CD4-positive, alpha-beta T cell treated with Interleukin-21 for 1 hour (primary cell): ENCODE measurements around the gene MTRR.
A peak's percentile ranks its signal among the peaks of the same experiment; 100 is the strongest.
"Not testable (repeated sequence)": the region's sequence is repeated elsewhere in the genome, so short reads cannot be mapped to it uniquely, and the experiment has no call there.

Source experiments
- DNase-seq: peaks from one replicate; pipeline ENCODE4 v3.0.0-alpha.2; 2020

The MTRR gene

DNA sequence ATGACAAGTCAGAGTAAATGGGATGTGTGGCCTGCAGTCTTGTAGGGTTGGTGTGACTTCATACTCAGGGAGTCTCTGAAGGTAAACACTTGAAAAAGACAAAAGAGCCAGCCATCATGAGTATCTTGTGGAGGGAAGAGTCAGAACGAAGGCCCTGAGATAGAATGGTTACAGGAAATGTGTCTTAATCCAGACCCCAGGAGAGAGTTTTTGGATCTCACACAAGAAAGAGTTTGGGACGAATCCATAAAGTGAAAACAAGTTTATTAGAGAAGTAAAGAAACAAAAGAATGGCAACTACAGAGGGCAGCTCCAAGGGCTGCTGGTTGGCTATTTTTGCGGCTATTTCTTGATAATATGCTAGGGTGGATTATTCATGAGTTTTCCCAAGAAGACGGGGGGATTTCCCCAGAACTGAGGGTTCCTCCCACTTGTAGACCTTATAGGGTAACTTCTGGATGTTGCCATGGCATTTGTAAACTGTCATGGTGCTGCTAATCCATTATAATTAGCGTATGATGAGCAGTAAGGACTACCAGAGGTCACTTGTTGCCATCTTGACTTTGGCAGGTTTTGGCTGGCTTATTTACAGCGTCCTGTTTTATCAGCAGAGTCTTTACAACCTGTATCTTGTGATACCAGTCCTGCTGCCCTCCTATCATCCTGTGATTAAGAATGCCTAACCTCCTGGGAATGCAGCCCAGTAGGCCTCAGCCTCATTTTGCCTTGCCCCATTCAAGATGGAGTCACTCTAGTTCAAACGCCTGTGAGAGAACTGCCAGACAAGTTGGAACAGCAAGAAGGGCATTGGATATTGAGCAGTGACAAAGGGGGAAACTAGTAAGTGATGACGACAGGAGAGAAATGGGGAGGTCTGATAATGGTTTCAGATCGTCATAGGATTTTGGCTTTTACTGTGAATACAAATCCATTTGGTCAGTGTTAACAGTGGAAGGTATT lies 34.0 kb downstream of the MTRR start:
- no peak for DNase-seq

DNA sequence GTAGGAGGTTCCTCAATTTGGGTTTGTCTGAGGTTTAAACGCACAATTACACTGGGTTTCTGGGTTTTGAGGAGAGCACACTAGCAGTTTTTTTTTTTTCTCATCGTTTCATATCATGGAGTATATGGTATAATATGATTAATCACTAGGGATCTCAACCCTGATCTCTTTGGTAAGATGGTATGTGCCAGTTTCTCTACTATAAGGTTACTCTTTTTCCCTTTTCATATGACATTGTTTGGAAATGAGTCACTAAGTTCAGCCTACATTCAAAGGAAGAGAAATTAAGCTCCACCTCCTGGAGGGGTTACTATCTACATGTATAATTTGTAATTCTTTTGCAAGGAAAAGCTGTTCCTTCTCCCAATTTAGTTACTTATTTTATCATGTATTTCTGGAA lies 35.2 kb downstream of the MTRR start:
- no peak for DNase-seq

DNA sequence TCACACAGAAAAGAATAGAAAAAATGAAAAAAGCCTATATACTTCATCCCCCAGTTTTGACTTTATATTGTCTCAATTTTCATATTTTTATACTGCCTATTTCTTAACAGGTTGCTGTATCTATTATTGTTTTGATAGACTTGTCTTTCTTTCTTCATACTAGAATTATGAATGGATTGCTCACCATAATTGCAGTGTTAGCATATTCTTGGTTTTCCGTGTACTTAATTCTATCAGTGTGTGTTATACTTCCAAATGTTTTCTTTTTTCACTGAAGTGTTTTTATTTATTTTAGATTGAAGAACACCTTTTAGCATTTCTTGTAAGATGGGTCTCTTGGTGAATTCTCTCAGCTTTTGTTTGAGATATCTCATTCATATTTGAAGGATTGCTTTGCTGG lies 38.7 kb downstream of the MTRR start:
- DNase-seq, result no peak

DNA sequence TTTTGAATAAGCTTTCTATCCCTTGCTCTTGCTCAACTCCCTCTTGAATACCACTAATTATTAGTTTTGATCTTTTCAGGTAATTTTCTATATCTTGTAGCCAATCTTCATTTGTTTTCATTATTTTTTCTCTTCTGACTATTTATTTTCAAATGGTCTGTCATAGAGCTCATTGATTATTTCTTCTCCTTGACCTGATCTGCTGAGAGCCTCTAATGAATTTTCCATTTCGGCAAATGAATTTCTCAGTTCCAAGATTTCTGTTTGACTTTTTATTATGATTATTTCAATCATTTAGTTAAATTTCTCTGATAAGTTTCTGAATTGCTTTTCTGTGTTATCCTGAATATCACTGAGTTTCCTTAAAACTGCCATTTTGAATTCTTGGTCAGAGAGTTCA lies 39.4 kb downstream of the MTRR start:
- no peak for DNase-seq

DNA sequence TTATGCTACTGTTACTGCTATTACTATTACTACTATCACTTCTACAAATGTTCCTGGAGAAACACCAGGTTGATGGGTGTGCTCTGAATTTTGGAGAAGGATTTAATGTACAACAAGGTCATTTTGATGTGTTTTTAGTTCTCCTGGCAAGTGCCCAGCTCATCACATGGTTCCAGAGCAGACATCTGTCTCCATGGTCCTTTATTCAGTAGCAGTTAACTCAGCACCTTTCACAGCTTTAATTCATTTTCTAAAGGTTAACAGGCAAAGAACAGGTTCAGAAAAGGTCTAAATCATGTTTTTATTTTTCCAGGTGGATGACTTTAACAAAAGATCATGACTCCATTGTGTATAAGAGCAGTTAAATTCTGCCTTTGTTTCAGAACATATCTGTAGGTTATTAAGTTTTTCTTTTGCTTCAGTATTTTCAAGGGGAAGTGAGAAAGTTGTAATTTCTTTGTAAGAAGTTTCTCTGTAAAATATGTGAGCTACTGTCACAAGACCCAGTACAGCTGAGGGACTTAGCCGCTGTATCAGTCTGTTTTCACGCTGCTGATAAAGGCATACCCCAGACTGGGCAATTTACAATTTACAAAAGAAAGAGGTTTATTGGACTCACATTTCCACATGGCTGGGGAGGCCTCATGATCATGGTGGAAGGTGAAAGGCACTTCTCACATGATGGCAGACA lies 41.9 kb downstream of the MTRR start:
- no peak for DNase-seq

DNA sequence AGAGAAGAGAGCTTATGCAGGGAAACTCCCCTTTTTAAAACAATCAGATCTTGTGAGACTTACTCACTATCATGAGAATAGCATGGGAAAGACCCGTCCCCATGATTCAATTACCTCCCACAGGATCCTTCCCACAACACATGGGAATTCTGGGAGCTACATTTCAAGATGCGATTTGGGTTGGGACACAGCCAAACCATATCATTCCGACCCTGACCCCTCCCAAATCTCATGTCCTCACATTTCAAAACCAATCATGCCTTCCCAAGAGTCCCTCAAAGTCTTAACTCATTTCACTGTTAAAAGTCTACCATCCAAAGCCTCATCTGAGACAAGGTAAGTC lies 42.5 kb downstream of the MTRR start:
- DNase-seq, result not testable (repeated sequence)

DNA sequence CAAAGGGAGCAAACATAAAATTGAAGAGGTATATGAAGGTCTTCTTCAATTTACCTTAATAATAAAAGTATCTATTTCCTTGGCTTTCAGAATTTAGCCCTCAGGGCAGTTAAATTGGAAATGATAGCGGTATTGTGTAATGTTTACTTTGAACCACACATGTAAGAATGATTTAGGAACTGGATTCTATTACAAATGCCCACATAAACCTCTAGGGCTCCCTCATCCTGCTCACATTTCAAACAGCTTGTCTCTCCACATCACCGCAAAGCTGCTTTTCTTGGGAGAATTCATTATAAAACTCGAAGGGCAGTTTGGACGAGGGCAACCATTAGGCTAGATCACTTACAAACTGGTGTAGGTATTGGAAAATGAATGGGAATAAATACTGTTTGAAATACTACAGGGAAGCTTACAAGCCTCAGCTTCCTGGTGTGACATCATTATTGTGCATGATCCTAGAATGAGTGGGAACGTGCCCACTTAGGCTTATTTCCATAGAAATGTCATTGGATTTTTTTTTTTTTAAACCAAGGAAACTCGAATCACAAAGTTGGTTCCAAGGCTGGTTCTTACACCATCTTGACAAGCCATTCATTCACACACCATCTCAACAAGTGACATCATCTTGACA lies 47.3 kb downstream of the MTRR start:
- no peak for DNase-seq

DNA sequence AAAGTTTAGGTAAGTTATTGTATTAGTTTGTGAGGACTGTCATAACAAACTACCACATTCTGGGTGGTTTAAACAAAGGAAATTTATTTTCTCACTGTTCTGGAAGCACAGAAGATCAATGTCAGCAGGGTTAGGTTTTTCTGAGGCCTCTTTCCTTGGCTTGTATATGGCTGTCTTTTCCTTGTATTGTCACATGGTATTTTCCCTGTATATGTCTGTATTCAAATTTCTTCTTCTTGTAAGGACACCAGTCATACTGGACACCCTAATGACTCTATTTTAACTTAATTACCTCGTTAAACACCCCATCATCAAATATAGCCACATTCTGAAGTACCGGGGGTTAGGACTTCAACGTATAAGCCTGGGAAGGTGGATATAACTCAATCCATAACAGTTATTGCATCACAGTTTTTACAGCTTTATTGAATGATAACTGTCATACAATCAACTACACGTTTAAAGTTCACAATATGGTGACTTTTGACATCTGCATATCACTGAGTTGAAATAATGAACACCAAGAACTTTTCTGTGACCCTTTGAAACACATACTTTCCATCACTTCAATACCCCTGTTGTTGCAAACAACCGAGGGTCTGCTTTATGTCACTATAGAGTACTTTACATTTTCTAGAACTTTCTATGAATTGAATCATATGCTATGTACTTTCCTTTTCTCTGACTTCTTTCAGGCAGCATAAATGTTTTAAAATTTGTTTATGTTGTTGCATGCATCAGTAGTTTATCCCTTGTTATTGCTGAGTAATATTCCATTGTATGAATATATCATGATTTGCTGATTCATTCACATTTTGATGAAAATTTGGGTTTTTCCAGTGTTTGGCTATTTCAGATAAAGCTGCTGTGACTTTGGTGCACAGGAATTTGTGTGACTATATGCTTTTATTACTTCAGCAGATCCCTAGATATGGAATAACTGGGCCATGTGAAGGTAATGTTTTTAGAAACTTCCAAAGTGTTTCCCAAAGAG lies 48.5 kb downstream of the MTRR start:
- no peak for DNase-seq

DNA sequence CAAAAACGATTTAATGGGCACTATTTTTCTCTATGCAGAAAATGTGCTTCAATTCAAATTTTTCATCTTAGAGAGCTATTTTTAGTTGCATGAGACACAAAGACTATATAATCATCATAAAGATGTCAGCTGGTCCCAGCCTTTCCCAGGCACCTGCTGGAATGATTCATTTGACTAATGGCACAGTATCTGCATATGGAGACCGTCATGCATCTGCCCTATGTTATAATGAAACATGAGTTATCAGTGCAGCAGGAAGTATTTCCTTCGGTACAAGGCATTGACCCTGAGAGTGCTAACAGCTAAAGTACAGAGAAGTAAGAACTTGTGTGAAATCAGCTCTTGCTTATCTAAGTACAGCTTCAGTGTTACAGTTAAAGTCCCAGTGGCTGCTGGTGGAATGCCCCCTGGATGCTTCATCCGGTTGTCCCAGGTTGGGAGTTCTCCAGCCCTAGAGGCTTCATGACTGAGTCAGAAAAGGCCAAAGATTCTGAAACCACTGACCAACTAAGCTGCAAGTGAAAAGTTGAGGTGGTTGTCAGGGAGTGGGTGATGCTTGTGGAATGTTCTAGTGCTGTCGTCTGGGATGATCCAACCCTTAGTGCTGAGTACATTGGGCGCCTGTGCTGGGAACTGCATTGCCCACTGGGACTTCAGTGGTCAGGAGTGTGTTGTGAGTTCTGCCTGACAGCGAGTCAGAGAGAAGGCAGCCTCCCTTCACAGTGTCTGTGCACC lies 57.2 kb downstream of the MTRR start:
- DNase-seq, result no peak

DNA sequence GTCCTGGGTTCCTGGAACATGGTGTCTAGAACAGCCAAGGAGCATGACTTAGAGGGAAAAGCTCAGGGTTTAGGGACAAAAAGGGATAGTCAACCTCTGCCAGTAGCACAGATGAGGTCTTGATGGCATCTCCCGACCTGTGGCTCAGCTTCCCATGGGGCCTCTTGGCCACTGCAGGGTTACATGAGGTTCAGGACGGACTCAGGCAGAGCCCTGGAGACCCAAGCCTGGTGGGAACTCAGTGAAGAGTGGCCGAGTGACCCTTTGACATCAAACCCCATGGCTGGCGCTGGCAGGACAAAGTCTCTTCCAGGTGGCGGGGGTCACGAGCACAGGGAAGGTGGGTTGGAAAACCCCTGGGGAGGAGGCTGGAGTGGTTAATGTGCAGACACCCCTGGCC lies 57.8 kb downstream of the MTRR start:
- no peak for DNase-seq

DNA sequence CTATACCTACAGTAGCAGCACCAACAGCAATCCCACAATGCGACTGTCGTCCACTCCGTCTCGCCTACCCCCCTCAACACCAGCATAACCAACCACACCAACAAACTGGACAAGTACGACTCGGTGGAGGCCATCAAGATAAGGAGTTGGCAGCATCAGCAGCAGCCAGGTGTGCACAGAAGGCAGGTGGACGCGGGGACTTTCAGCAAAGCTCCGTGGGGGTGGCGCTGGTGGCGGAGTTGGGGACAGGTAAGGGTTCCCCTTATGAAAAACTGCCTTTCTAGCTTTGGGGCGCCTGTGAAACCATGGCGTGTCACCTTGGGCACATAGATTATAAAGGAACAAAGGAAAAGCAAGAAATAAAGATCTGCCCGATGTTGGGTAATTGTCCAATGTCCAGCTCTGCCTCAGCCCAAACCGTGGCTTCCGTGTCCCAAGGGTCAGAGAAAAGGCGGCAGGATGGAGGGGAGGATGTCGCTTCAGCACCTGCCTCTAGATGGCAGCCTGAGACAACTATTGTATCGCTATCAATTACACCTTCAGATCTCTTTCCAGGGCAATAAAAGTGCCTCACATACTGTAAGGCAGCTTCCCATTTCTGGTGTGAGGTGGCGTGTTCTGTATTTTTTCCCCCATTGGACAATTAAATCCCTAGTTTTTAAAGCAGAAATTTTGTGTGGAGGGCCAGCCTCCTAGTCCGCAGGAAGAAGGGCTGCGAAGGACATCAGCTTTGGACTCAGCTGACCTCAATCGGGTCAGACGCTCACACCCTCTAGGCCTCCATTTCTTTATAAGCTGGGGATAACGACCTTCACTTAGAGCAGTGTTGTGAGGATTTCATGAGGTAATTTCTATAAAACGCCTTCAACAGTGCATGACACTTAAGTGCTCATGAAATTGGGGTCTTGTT lies 58.8 kb downstream of the MTRR start:
- DNase-seq, result peak; percentile 29

DNA sequence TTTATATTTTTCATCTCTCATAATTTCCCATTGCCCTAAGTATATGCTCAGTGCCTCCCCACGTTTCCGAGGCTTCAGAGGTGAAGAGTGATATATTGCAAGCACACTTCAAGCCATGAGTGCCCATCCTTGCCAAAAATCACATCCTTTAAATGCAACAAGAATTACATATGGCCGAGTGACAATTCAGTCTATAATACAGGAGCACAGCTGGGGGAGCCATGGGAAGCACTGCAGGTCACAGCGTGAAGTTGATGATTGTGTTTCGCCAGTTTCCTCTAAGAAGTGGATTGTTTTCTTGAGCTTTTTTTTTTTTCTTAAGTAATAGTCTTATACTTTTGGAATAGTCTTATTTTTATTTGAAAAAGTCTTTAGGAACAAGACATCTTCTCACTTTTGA lies 61.1 kb downstream of the MTRR start:
- DNase-seq, result no peak

DNA sequence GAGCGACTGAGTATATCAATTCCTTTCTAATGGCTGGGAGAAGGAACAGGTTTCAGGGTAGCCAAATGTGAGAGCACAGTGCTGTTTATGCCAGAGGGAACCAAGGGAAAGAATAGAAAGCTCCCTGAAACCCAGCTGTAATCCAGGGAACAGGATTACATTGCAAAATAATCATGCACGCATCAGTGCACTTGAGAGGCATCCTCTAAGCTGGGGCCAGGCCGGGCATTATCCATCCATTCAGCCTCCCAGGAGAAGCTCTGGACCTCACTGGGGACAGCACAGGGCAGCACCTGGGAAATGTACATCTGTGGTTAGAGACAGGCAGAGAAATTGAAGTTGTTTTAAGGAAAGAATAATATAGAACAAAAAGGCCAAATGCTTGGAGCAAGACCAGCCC lies 72.7 kb downstream of the MTRR start:
- DNase-seq, result no peak

DNA sequence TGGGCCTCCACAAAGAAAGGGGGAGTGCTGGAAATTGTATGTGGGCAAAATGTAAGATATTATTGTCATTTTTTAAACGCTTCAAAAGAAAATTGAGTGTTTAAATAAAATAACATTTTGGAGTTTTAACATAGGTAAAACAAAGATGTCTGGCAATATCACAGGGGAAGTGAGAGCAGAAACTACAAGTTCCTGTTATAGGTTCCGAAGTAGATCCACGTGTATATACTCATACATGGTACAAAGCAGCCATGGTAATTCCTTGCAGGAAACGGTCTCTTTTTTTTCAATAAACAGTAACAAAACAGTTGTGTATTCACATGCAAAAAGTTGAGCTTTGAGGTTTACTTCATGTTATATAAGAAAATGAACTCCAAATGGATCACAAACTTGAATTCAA lies 78.4 kb downstream of the MTRR start:
- no peak for DNase-seq
